Measurements from ENCODE around the gene ZNF436. TPM values are rescaled to one million over a fixed set of nuclear protein-coding genes. Genes with fewer than 3 reads are reported as not detected.

ZNF436 gene
- total and polyA plus RNA-seq, 9 of the 15 experiments (the other 6 are each of a cell fraction or from before 2014, with no cell fraction given), result 2.1 to 11.3 (median 6.8) TPM

DNA sequence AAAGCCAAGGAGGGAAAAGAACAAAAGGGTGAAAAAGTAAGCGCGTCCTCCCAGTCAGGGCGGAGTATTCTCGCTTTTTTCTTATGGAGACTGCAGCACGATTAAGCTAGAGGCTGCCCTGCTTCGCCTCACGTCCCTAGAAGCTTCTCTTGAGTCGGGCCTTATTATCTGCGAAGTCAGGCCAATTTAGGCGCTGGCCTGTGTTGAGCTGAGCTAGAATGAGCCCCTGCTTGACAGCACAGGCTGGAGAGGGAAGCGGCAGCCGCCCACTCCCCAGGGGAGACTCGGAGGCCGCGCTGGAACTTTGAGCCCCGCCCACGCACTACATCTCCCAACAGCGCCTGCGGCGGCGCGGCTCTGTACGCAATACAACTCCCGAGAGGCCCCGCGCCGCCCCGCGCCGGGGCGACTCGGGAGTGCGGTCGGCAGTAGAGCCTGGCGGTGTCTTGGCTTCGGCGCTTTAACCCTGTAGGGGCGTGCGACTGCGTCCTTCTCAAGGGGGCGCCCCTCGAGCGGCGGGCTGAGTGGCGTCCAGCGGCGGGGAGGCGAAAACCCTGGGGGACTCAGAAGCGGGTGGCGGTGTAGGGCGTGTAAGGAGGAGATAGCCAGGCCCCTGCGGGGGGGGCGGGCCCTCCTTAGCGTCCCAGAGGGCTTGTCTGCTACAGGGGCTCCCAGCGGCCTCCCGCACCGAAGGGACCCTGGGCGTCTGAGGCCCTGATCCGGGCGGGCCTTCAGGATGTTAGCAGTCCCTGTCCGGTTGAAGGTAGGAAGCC is 888 bp downstream of the ZNF436 start (continued):
- TF ChIP-seq, protein P1, sequence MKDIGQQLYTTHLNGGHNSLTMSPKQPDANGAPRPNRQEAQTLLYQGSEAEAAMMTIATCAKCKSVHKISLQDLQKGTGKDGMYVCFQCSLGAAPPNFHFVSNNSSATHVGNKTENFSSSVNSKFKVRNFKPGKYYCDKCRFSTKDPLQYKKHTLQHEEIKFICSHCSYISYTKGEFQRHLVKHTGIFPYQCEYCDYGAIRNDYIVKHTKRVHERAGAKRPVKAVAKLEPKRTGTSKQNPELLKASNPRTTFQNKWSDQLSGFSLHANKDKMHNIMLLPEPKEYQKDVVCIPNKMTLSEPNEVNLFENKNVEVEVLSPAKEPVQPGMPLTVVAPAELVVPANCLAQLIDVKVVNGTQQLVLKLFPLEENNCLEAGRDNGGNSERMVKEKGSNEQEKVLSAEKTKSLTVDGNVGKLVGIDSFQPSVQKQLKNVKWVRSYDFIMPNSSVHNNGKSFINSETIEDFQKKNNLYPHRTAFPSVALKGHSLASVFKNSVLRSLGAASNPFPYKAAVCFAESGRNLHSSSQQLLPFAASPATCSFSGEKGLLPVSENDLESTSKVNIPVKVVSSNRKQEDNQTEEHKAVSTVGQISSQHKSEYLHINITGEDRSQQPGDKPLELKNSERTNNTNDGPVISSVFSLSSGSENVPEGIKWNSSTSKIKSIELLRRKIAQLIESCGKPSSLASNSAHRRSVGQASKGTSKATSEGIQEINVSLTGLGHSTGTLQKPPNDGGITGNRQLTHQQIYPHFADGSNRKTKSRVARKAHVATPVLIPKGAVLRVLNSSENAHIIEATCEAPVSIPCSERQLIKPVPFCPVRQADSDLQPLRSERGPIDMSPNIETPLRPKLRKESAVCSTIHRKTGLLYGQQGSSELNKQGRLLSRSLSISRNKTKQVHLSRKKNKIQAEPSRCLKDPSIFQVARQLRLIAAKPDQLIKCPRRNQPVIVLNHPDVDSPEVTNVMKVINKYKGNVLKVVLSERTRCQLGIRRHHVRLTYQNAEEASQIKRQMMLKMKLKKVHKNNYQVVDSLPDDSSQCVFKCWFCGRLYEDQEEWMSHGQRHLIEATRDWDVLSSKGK (CRISPR knock-in tag; IDR thresholded peaks at IDR 0.05), result no peak
- TF ChIP-seq GATAD2B (IDR thresholded peaks at IDR 0.05; ENCODE audit: borderline replicate concordance) (peak; percentile 27; the same call in 1 of the 2 replicates), LCOR (CRISPR knock-in tag; IDR thresholded peaks at IDR 0.05) (peak; percentile 33; the same call in 1 of the 2 replicates), ZNF764 (CRISPR knock-in tag; IDR thresholded peaks at IDR 0.05; ENCODE audit: low read depth) (0 out of 2 replicates have a peak, but pooled peaks have one; percentile 8), ZBED1 (IDR thresholded peaks at IDR 0.05) (peak; percentile 9; the same call in 1 of the 2 replicates), ZNF436 (CRISPR knock-in tag; IDR thresholded peaks at IDR 0.05) (no peak), HDAC6 (IDR thresholded peaks at IDR 0.05; ENCODE audit: low read depth, low read length) (no peak), BCOR (IDR thresholded peaks at IDR 0.05) (peak; percentile 44; the same call in 1 of the 2 replicates), HIVEP1 (CRISPR knock-in tag; IDR thresholded peaks at IDR 0.05) (peak; percentile 26; the same call in 1 of the 2 replicates), POLR2H (tag; IDR thresholded peaks at IDR 0.05; ENCODE audit: low read depth) (peak; percentile 75), SIX5 (IDR thresholded peaks at IDR 0.05; ENCODE audit: borderline replicate concordance in 1 of 2, insufficient read depth in 1 of 2, low read depth in 1 of 2, low read length in 2 of 2) (peak; percentile 96 to 97), ZNF589 (CRISPR knock-in tag; IDR thresholded peaks at IDR 0.05; ENCODE audit: low read depth) (no peak), TRIM28 (IDR thresholded peaks at IDR 0.05) (peak; percentile 88), CHD2 (IDR thresholded peaks at IDR 0.05; ENCODE audit: low read depth, low read length) (peak; percentile 54), GABPB1 (CRISPR knock-in tag; IDR thresholded peaks at IDR 0.05) (no peak; the same call in 1 of the 2 replicates), RBM22 (IDR thresholded peaks at IDR 0.05; ENCODE audit: low read depth, low read length, poor library complexity, severe bottlenecking) (peak; percentile 67), ZFP1 (CRISPR knock-in tag; IDR thresholded peaks at IDR 0.05) (no peak), POLR2AphosphoS5 (IDR thresholded peaks at IDR 0.05; ENCODE audit: control insufficient read depth, insufficient read depth, low read depth, low read length) (peak; percentile 89), SREBF2 (CRISPR knock-in tag; IDR thresholded peaks at IDR 0.05) (0 out of 2 replicates have a peak, but pooled peaks have one; percentile 42), HNRNPLL (IDR thresholded peaks at IDR 0.05; ENCODE audit: low read depth, low read length, poor library complexity, severe bottlenecking) (peak; percentile 73), ELF2 (CRISPR knock-in tag; IDR thresholded peaks at IDR 0.05) (no peak)
- TF ChIP-seq, protein P2, sequence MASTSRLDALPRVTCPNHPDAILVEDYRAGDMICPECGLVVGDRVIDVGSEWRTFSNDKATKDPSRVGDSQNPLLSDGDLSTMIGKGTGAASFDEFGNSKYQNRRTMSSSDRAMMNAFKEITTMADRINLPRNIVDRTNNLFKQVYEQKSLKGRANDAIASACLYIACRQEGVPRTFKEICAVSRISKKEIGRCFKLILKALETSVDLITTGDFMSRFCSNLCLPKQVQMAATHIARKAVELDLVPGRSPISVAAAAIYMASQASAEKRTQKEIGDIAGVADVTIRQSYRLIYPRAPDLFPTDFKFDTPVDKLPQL (IDR thresholded peaks at IDR 0.05; ENCODE audit: extremely low read depth, insufficient read length), result no peak
- TF ChIP-seq, protein P3, sequence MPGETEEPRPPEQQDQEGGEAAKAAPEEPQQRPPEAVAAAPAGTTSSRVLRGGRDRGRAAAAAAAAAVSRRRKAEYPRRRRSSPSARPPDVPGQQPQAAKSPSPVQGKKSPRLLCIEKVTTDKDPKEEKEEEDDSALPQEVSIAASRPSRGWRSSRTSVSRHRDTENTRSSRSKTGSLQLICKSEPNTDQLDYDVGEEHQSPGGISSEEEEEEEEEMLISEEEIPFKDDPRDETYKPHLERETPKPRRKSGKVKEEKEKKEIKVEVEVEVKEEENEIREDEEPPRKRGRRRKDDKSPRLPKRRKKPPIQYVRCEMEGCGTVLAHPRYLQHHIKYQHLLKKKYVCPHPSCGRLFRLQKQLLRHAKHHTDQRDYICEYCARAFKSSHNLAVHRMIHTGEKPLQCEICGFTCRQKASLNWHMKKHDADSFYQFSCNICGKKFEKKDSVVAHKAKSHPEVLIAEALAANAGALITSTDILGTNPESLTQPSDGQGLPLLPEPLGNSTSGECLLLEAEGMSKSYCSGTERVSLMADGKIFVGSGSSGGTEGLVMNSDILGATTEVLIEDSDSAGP (CRISPR knock-in tag; IDR thresholded peaks at IDR 0.05), result no peak
